HG03342 (cell line): ENCODE results near the gene TNFAIP8.
A peak's percentile ranks its signal among the peaks of the same experiment; 100 is the strongest.

Experiments used
- ATAC-seq: cut with Tn5 transposase; IDR thresholded peaks from one replicate; pipeline ENCODE4 v1.9.1; 2021; ENCODE audit warnings: mild to moderate bottlenecking, moderate library complexity; ENCODE audit not compliant: unreplicated experiment

Gene TNFAIP8

GRCh38 chr5:119328753-119329602, 26.8 kb upstream of the TNFAIP8 start:
- no peak for ATAC-seq

DNA sequence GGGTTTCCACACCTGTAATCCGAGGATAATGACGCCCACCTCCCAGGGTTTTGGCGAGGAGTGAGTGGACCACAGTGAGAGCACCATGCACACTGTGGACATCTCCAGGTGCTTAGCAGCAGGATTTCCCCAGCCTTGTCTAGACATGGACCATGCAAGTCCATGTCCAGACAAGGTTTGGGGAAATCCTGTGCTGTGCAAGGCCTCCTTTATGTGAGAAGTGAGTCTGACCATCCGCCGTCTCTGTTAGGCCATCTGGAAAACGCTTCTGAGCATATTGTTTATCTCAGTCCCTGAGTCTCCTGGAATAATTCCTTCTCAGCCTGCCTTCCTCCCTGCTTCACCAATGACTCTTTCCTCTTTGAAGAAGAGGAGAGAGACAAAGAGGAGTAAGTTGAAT, 26.2 kb upstream of the TNFAIP8 start:
- ATAC-seq, result no peak

GRCh38 chr5:119330367-119331183, 25.2 kb upstream of the TNFAIP8 start:
- ATAC-seq, result no peak

DNA sequence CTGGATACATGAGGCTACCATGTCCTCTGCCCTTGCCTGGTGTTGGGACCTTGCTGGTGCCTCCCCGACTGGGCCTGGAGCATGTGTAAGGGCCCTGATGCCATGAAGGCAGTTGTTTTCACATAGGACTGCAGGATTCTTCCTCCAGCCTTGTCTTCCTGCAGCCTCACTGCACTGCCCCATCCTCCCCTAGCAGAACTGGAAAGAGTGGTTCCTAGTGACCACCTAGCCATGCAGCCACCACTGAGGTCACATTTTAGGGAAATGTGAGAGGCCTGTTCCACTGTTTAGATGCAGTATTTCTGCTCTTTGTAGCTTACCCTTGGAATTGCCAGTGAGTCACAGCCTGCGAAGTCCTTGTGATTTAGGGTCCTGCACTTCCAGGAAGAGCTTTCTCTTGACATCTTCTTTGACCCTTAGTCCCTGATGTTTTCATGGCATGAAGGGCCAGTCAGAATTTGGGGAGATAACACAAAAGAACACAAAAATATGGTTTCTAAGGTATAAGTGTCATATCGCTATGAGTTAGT, 24.2 kb upstream of the TNFAIP8 start:
- no peak for ATAC-seq

GRCh38 chr5:119332208-119332607, 23.6 kb upstream of the TNFAIP8 start:
- peak; percentile 8 for ATAC-seq

DNA sequence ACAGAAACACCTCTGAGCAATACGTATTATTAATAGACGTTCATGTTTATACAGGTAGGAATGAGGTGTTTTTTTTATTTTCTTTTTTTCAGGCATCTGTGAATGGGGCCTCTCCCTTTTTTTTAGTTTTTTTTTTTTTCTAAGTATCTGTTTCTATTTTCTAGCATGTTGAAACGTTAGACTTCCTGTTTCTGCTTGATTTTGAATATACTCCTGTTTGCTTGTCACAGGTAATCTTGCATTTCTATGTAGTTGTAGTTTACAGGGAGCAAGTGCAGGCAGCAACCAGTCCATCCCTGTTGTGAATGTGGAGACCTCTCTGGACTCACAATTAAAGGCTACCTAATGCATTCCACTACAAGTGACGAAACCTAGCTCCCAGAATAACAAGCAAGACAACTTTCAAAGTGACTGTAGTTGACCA, 22.8 kb upstream of the TNFAIP8 start:
- peak; percentile 24 for ATAC-seq

GRCh38 chr5:119333421-119333851, 22.4 kb upstream of the TNFAIP8 start:
- peak; percentile 27 for ATAC-seq

GRCh38 chr5:119335261-119335677, 20.6 kb upstream of the TNFAIP8 start:
- no peak for ATAC-seq

GRCh38 chr5:119336262-119336661, 19.6 kb upstream of the TNFAIP8 start:
- no peak for ATAC-seq

DNA sequence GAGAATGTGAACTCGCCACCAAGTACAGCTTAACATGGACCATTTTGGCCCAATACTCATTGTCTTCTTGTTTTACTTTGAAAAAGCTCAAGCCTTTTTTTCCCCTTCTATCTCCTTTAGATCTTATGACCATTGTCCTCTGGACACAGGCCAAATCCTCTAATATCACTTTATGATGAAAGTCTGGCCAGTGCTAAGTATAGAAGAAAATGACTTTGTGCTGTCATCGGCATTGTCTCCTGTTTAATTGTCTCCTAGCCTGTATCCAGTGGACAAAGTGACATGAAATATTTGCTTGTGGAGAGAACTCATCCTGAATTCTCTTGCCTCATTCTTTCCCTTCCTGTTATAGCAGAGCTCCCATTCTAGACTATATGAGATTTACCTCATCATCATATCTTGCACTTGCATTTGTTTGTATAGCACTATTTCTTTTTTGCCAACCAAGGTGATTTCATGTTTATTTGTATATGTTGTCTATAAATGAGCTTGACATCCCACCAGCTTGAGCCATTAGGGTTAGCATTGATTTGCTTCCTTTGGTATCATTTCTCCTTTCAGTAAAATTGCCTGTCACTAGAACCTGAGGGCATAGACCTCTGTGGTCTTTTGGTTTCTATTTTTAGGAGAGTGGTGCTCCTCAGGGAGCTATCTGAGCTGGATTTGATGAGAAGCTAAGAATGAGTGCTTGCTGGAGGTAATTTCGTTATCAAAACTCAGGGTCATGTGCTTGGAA, 18.8 kb upstream of the TNFAIP8 start:
- no peak for ATAC-seq

DNA sequence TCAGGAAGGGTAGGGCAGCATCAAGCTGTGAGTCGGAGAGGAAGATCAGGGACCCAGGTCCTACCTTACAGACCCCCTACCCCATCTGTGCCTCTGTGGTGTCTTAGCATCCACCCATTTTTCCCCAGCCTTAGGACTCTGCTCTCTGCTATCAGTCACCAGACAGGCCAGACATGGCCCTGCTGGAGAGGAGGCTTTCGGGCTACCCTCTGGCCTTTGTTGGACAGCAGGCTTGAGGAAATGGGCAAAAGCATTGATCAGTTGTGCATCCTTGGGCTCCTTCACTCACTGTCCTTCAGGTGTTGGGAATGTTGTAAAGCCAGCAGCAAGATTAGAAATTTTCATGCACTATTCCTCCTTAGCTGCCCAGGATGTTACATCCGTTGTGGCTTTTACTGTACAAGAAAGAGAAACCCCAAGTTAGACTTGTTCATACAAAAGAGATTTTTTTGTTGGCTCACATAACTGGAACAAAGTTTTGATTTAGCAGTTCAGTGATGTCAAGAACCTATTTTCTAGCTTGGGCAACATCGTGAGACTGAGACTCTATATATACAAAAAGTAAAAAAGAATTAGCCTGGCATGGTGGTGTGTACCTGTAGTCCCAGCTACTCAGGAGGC, 17.4 kb upstream of the TNFAIP8 start:
- no peak for ATAC-seq

- no peak for ATAC-seq
Observed at GRCh38 chr5:119339344-119339743, 16.5 kb upstream of the TNFAIP8 start.

GRCh38 chr5:119339965-119340364, 15.9 kb upstream of the TNFAIP8 start:
- no peak for ATAC-seq

DNA sequence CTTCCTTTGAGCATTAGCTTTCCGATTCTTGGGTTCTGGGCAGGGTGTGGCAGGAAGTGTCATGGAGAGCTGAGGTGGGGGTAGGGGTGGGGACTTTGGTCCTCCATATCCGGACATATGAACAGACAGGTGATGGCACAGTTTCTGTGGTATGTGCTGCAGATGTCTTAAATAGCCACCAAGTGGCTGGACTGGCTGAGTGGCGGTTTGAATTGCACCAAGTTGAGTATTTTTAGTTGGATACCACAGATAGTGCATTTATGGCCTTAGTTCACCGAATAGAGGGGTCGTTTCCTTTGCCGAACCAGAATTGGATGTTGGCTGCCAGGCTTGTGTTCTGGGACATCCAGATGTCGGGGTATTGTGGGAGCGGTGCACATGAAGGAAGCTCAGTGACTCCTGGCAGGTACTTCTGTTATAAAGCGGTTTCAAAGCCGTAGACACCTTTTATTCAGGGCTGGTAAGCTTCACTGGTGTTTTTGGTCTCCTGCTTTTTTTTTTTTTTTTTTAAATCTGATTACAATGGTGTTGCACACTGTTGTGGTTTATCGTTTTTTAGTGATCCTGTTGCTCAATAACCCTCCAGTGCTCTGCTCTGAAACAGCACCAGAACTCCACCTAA, 15.1 kb upstream of the TNFAIP8 start:
- peak; percentile 60 for ATAC-seq

GRCh38 chr5:119341452-119342349, 14.1 kb upstream of the TNFAIP8 start:
- ATAC-seq, result peak; percentile 55

DNA sequence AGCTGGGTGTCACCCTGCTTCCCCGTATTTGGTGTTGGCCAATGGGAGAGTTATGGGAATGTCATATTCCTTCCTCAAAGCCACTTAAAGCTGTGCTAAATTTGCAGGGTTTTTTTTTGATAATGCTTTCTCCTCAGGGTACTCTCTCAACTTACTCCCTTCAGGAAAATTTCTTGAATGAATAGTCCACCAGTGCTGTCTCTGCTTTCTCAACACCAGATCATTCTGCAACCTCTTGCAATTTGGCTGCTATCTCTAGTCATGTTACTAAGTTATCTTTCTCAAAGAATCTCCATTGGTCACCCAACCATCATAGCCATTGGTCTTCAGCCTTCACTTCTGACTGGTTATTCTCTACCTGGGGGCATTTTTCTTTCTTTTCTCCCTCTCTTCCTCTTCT, 13.4 kb upstream of the TNFAIP8 start:
- no peak for ATAC-seq

DNA sequence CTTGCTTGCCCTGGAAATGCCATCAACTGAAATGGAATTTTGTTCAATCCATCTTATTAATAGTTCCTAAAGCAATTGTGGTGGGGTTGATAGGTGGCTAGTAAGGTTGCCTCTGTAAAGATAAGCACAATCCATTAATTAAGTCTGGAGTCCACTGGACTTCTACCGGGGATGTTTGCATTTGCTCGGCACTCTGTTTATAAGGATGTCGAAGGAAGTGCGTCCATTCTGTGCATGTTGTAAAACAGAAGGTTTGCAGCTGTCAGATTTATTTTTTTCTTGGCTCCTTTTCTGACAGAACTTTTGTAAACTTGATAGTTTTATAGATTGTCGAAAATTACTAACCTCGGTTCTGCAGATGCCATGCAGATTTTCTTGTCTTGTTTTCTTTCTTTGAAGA, 12.8 kb upstream of the TNFAIP8 start:
- no peak for ATAC-seq

GRCh38 chr5:119343766-119344165, 12.1 kb upstream of the TNFAIP8 start:
- no peak for ATAC-seq

DNA sequence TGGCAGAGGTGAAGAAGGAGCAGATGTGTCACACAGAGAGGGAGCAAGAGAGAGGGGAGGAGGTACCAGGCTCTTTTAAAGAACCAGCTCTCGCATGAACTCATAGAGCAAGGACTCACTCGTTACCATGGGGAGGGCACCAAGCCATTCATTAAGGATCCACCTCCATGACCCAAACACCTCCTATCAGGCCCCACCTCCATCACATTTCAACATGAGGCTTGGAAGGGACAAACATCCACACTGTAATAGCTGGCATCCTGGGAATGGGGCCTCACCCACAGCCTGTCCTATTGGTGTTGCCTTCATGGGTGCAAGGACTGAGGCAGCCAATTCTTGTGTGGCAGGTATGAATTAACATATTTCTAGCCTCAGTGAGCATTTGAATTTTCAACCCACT, 11.6 kb upstream of the TNFAIP8 start:
- ATAC-seq, result no peak
